GM21717 (cell line): ENCODE results near the gene PAF1.

Experiments used
- ATAC-seq: cut with Tn5 transposase; IDR thresholded peaks from one replicate; pipeline ENCODE4 v1.9.1; 2021; ENCODE audit warnings: mild to moderate bottlenecking, moderate library complexity; ENCODE audit not compliant: unreplicated experiment

PAF1 gene

DNA sequence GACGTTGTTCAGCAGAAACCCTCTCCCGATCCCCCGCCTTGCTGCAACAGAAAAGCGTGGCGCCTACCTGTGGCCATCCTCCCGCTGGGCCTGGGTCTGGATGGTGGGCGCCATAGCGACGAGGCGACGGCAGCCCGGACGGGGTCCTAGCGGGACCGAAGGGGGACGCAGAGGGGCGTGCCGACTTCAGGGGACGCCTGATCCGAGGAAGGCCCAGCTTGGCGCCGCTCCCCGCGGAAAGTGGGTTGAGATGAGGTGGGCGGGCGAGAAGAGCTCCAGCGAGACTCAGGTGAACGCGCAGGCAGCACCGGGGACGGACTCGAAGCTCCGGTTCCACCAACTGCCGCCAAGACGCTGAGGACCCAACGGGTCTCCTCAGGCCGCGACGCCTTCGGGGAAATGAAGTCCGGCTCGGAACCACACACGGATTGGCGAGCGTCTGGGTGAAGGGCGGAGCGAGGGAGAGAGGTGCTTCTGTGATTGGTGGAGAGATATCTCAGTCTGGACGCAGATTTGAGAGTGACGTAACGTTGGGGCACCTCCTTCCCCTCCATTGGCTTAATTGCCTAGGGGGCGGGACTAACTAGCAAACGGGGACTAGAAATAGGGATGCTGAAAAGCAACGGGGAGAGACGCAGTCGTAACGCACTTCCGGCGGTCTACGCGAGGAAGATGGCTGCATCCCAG is at the start of gene PAF1, which contains the start of gene MED29:
TSS of gene PAF1 (minus strand) at position 356 of the 687 bp plus-strand sequence. CDS start at position 114, 242 bp downstream.
TSS of gene MED29 (plus strand) at position 628 of the 687 bp plus-strand sequence. CDS start at position 673, 45 bp downstream.
- ATAC-seq, result peak; percentile 73

DNA sequence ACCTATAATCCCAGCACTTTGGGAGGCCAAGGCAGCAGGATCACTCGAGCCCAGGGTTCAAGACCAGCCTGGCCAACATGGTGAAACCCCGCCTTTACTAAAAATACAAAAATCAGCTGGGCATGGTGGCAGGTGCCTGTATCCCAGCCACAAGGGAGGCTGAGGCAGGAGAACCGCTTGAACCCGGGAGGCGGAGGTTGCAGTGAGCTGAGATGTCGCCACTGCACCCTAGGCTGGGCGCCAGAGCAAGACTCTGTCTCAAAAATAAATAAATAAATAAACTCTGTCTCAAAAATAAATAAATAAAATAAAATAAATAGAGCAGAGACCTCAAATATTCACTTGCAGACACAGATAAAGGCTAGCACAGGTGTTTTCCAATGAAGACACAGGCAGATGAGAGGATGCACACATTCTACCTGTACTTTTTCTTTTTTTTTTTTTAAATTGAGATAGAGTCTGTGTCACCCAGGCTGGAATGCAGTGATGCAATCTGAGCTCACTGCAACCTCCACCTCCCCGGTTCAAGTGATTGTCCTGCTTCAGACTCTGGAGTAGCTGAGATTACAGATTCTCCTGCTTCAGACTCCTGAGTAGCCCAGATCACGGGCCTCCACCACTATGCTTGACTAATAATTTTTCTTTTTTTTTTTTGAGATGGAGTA is 47.5 kb upstream of the PAF1 start:
- ATAC-seq, result no peak

DNA sequence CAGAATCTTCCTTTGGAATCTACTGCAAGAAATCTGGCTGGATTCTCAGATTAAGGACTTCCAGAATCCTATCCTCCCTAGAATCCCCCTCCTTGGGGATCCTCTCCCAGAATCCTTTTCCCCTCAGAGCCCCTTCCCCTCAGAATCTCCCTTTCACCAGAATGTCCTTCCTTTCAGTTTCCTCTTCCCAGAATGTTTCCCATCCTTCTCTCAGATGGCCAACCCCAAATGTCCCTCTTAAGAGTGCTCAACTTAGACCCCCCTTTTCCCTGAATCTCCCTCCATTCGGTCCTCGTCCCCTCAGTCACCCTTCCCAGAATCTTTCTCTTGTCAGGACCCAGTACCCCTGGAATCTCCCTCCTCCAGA is 45.4 kb upstream of the PAF1 start:
- ATAC-seq, result no peak

DNA sequence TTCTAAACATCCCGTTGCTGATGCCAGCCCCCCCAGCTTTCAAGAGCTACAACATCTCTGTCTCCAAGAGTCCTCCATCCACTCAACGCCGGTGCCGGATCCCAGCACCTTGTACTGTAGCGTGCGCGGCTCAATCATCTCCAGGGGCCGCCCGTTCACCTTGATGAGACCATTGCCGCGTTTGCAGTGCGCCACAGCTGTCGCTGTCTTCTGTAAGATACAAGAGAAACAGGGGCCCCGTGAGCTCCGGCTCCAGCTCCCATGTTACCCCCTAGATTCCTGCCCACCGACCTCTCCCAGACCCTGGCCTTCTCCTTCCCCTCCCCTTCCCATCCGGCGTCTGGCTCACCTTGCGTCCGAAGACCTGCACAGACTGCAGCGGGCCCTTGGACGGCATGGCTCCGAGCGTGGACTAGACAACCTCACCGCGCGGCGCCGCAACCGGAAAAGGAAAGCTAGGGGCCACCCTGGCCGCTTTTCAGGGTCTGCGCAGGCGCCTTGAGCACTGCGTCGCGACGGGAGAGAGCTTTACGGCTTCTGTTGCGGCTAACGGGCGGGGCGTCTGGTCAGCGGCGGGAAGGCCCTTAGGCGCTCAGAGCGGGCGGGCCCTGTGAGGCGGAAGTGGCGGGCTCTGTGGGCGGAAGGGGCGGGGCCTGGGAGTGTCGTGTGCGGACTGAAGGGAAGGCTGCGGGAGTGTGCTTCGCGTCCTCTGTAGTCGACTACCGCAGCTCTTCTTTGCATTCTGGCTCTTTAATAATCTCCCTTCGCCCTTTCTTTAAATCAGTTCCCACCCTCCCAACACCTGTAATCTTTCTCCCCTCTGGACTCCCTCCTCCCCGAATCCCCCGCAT is 44.8 kb upstream of the PAF1 start, which contains the start of gene RPS16:
TSS of gene RPS16 (minus strand) at position 451 of the 851 bp plus-strand sequence. CDS start at position 397, 54 bp downstream.
- peak; percentile 51 for ATAC-seq

DNA sequence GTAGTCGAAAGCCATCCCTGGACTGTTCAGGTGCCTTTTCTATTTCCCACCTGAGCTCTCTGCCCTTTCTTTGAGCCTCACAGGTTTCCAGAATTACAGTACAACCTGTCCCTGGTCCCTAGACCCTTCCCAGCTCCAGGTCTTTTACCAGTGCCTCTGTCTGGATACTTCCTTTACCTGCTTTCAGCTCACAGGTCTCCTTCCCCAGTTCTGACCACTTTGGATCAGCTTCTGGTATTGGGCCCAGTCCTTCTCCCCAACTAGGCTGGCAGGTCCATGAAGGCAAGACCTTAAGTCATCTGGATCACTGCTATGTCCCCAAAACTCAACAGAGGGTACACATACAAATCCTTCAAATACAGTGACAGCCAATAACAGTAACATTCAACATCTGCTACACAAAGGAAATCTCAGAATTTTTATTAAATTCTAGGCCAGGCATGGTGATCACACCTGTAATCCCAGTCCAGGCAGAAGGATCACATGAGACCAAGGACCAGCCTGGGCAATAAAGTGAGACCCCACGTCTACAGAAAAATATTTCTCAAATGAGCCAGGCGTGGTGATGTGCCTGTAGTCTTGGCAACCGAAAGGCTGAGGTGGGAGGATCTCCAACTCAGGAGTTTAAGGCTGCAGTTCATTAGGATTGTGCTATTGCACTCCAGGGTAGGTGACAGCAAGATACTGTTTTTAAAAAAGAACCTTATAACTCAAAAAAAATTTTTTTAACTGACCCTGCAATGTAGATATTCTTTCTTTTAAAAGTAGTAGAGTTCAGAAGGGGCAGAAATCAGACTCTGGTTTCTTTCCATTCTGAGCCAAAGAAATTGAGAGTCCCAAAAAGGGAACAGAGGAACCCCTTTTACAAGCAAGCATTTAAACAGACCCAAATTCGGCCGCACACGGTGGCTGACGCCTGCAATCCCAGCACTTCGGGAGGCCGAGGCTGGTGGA is 43.5 kb upstream of the PAF1 start:
- no peak for ATAC-seq

DNA sequence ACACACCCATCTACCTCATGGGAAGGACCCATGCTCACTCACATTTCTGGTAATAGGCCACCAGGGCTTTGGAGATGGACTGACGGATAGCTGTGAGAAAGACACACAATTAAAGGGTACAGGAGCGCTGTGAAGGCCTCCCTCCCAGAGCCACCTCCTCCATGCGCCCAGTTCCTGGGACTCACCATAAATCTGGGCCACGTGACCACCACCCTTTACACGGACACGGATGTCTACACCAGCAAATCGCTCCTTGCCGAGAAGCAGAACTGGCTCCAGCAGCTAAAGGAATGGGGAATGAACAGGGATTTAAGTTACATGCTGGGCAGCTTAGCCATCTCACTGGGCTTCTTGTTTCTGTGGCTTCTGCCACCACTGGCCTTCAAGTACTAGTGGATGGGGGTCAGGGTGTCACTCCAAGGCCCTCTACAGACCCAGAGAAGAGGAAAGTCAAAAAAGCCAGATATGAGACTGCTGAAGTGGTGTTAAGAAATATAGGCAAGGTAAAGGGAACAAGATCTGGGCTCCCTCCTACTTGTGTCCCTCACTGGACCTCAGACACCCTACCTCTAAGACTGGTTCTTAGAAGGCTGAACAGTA is 42.7 kb upstream of the PAF1 start:
- ATAC-seq, result no peak

DNA sequence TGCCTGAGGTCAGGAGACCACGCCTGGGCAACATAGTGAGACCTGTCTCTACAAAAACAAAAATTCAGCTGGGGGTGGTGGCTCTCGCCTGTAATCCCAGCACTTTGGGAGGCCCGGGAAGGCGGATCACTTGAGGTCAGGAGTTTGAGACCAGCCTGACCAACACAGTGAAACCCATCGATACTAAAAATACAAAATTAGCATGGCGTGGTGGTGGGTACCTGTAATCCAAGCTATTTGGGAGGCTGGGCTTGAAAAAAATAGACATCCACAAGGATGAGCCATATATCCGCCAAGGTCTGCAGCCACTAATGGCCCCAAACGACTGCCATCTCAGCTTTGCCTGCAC is 41.7 kb upstream of the PAF1 start:
- no peak for ATAC-seq

DNA sequence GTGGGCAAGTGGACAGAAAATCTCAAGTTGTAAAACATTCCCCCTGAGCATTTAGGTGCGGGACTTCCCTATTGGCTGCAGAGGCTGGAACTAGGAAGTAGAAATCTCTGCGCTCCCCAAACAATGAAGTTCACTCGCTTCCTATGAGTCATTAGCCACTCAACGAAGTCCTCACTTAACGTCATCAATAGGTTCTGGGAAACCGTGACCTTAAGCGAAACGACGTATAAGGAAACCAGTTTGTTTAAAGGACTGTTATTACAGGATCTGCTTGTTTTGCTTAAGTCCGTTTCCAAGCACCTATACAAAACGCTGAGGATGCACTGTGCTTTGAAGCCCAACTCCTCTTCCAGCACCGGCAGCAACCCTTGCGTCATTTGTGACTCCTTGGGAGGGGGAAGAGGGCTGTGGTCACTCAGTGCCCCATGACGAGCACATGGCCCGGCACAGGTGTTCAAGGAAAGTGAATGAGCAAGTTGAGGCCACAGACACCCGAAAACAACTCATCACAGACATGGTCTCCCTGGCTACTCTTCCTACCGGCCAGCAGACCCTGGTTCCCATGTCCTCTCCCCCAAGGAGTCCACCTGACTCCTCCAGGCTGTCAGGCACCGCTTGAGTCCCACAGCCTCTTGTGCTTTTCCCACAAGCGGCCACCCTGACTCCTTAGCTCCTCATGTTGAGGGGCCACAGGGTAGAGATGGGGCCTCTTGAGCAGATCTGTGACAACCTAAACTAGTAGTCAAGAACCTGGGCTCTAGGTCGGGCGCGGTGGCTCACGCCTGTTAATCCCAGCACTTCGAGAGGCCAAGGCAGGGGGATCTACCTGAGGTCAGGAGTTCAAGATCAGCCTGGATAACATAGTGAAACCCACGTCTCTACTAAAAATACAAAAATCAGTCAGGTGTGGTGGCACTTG is 40.0 kb upstream of the PAF1 start:
- no peak for ATAC-seq

DNA sequence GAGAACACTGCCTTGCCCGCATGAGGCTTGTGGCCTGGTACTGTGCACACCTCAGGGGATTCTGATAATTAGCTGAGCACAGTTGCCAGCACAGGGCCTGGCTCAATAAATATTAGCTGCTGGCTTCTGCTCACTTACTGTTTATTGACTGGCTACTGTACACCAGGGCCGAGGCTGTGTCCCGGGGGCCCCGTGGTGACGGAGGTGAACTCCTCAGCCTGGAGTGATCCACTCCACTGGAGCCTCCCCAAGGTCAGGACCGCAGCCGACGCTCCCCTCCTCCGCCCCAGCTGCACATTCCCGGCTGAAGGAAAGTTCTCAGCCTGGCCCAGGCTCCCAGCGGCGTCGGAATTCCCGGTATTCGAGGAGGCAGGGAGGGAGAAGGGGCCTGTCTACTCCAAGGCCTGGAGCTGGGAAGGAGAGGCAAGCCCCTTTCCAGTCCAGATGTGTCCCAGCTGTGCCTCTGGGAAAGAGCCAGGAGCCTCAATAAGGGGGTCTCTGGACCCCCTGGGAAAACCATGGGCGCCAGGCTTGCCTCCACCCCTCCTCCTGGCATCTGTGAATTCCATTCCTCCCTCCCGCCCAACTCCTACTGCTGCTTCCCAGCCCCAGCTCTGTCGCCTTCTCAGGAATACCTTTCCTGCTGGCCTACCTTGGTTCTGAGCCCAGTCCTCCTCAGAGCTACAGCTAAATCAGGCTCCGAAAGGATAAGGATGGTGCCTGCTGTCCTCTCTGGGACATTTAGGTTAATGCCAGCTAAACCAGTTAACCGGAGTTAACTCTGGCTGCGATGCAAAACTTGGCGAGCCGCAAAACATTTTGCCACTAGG is 37.6 kb upstream of the PAF1 start:
- no peak for ATAC-seq

DNA sequence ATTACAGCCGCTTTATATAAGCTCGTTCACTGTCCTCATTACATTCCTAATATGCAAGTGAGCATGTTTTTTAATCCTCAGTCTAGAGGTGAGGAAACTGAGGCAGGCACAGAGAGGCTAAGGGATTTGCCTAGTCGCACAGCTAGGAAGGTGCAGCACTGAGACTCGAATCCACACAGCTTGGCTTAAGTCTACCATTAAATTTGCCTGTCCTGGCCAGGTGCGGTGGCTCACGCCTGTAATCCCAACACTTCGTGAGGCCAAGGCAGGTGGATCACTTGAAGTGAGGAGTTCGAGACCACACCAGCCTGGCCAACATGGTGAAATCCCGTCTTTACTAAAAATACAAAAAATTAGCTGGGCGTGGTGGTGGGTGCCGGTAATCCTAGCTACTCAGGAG is 36.8 kb upstream of the PAF1 start:
- no peak for ATAC-seq

DNA sequence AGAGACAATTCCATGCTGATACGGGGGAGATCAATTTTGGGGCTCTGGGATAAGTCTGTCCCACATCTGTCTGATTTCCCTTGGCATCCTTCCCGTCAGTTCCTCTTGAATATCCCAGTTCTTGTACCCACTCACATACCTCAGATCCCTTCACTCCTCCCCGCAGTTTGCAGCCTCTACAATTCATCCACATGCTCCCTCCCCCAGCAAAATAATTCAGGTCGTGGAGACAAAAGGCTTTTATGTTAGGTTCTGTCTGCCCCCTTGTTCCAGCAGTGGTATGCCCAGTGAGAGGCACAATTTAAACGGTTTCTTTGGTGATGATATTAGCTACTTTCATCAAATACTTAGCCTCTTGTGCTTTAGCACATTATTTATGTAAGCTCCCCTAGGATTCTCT is 35.3 kb upstream of the PAF1 start:
- ATAC-seq, result no peak

DNA sequence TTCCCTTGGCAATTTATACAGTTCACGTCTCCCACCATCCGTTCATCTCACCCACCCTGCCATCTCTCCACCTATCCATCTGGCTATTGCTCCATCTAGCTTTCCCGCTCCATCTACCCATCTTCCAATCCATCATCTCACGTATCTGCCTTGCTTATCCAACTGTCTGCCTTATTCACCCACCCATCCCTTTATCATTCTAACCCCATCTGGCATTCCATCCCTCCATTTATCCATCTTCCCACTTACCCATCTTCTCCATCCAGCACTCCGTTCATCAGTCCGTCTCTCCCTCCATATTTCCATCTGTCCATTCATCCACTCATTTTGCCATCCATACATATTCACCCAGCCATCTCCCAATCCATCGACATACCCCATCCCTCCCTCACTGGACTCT is 34.8 kb upstream of the PAF1 start:
- no peak for ATAC-seq

DNA sequence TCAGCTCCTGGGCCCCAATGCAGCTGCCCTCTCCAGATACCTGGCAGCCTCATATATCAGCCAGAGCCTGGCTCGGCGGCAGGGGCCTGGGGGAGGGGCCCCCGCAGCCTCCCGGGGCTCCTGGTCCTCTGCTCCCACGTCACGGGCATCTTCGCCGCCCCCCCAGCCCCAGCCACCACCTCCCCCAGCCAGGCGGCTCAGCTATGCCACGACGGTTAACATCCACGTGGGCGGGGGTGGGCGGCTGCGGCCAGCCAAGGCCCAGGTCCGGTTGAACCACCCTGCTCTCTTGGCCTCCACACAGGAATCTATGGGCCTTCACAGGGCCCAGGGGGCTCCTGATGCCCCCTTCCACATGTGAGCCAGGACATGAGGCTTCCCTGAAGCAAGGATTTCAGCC is 34.0 kb upstream of the PAF1 start:
- no peak for ATAC-seq

DNA sequence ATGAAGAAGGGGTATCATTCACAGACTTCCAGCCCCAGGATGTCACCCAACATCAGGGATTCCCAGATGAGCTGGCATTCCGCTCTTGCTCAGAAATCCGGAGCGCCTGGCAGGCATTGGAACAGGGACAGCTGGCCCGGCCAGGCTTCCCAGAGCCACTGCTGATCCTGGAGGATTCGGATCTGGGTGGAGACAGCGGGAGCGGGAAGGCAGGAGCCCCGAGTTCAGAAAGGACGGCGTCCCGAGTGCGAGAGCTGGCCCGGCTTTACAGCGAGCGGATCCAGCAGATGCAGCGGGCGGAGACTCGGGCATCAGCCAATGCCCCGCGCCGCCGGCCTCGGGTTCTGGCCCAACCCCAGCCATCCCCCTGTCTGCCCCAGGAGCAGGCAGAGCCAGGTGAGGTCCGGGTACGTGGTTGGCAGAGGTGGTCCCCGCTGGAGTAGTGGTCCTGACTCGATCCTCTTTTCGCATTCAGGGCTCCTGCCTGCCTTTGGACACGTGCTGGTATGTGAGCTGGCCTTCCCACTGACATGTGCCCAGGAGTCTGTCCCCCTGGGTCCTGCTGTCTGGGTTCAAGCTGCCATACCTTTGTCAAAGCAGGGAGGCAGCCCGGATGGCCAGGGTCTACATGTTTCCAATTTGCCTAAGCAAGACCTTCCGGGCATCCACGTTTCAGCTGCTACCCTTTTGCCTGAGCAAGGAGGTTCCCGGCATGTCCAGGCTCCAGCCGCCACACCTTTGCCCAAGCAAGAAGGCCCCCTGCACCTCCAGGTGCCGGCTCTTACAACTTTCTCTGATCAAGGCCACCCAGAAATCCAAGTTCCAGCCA is 32.6 kb upstream of the PAF1 start:
- ATAC-seq, result no peak

DNA sequence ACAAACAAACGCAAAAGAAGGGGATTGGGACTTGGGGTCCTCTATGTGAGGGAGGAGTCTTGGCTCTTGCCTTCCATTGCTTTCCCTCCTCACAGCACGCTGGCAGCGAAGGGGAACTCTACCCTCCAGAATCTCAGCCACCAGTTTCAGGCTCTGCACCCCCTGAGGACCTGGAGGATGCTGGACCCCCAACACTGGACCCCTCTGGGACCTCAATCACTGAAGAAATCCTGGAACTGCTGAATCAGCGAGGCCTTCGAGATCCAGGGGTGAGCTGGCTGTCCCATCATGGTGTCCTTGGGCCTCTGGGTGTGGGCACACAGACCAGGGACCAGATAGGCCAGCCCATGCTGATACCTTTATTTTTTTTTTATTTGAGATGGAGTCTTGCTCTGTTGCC is 31.1 kb upstream of the PAF1 start:
- ATAC-seq, result no peak

DNA sequence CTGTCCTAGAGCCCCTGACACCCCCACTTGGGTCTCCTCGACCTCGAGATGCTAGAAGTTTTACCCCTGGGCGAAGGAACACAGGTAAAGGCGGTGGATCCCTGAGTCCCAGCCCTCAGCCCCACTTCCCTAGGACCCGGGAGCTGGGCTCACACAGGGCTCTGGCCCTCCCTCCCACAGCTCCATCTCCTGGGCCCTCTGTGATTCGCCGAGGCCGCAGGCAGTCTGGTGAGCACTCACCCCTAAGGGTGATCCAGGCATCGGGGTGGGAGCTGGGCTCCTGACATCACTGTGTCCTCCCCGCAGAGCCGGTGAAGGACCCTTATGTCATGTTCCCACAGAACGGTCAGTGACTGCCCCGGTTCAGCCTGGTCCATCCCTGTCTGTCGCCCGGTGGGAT is 29.9 kb upstream of the PAF1 start:
- ATAC-seq, result no peak

DNA sequence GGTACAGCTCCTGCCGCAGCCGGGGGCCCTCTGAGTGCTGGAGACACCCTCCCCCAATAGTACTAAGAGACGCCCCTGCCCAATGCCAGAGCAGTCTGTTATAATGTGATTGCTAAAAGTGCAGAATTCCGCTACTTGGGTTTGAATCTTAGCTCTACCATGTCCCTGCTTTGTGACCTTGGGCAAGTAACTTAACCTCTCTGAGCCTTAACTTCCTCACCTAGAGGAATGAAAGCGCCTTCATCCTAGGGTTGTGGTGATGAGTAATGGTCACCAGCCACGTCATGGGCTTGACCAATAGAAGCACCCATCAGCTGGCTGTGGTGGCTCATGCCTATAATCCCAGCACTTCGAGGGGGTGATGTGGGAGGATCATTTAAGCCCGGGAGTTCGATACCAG is 28.1 kb upstream of the PAF1 start:
- no peak for ATAC-seq
